HL-60 (cell line): ENCODE data around the gene NCL.

Experiments
- DNase-seq, 2 experiments: peaks; one replicate each; pipeline ENCODE4 v3.0.0-alpha.2; 2010 to 2020; ENCODE audit warnings: low read depth in 1 of 2, low spot score in 1 of 2
- H3K27ac ChIP-seq: fragments of 250-450 bp; sonication (Bioruptor Pico); replicated peaks from 2 replicates; pipeline ENCODE4 v1.5.1; 2020; ENCODE audit warnings: mild to moderate bottlenecking, moderate library complexity
- H3K27me3 ChIP-seq: fragments of 250-450 bp; sonication (Bioruptor Pico); 2 replicates; pipeline ENCODE4 v1.5.1; 2021; ENCODE audit warnings: mild to moderate bottlenecking, moderate library complexity; ENCODE audit not compliant: insufficient read depth, poor library complexity, severe bottlenecking
- H3K4me3 ChIP-seq: replicated peaks from 2 replicates; pipeline ENCODE4 v1.5.1; 2011; ENCODE audit warnings: mild to moderate bottlenecking, control low read depth, low read length; ENCODE audit not compliant: insufficient read depth
- GABPA ChIP-seq: IDR thresholded peaks from 2 replicates; pipeline ENCODE4 v1.6.1; 2012; ENCODE audit warnings: low read depth
- POLR2AphosphoS5 ChIP-seq: IDR thresholded peaks from 2 replicates; pipeline ENCODE4 v1.6.1; 2012; ENCODE audit warnings: low read depth
- SPI1 ChIP-seq: IDR thresholded peaks from 2 replicates; pipeline ENCODE4 v1.6.1; 2012; ENCODE audit warnings: low read depth, mild to moderate bottlenecking, borderline replicate concordance
- TF ChIP-seq, protein P1 (sequence below): IDR thresholded peaks from 2 replicates; pipeline ENCODE4 v1.6.1; 2012; ENCODE audit warnings: low read depth; ENCODE audit not compliant: insufficient replicate concordance
- TF ChIP-seq, protein P2 (sequence below): IDR thresholded peaks from one replicate; pipeline ENCODE4 v1.5.1; 2011; ENCODE audit warnings: low read length, control low read depth, inconsistent platforms; ENCODE audit not compliant: insufficient read depth

The NCL gene

DNA sequence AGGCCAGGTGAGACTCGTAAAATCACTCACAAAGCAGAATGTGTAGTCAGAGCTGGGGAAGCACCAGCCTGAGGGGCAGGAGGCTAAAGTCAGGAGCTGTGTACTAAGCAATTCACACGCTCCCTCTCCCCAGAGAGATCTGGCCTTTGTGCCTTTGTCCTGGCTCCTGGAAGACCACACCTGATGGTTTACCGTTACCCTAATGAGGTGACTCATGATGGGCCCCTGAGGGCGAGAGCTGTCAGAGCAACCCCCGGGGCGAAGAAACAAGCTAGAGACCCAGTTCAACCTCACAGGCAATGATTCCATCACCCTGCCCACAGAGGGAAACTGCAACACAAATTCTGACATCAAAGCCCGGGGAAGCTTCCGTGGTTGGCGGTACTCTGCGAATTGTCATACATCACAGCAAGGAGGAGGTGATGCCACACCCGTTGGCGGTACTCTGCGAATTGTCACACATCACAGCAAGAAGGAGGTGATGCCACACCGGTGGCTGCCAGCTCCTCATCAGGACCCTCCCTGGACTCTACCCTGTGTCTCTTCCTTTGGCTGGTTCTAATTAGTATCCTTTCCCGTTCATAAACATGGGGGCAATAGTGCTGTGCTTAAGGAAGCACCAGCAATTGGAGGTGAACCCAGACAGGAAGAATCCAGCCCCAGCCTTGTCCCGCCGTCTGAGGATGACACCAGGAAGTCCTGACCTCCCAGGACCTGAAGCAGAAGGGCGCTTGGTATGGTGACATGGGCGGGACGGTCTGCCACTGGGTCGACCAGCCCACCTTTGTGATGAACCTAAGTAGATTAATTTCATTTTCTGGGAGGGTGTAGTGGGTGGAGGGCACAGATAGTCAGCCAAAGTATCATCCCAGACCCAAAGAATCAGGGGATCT lies 38.2 kb downstream of the NCL start:
- no peak overlapping the region for H3K27ac ChIP-seq
- H3K27me3 ChIP-seq = no peaks in the 10 kb centered on the region
- TF ChIP-seq GABPA = no peak
- no peak for TF ChIP-seq POLR2AphosphoS5
- TF ChIP-seq, protein P1, sequence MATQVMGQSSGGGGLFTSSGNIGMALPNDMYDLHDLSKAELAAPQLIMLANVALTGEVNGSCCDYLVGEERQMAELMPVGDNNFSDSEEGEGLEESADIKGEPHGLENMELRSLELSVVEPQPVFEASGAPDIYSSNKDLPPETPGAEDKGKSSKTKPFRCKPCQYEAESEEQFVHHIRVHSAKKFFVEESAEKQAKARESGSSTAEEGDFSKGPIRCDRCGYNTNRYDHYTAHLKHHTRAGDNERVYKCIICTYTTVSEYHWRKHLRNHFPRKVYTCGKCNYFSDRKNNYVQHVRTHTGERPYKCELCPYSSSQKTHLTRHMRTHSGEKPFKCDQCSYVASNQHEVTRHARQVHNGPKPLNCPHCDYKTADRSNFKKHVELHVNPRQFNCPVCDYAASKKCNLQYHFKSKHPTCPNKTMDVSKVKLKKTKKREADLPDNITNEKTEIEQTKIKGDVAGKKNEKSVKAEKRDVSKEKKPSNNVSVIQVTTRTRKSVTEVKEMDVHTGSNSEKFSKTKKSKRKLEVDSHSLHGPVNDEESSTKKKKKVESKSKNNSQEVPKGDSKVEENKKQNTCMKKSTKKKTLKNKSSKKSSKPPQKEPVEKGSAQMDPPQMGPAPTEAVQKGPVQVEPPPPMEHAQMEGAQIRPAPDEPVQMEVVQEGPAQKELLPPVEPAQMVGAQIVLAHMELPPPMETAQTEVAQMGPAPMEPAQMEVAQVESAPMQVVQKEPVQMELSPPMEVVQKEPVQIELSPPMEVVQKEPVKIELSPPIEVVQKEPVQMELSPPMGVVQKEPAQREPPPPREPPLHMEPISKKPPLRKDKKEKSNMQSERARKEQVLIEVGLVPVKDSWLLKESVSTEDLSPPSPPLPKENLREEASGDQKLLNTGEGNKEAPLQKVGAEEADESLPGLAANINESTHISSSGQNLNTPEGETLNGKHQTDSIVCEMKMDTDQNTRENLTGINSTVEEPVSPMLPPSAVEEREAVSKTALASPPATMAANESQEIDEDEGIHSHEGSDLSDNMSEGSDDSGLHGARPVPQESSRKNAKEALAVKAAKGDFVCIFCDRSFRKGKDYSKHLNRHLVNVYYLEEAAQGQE = no peak
- TF ChIP-seq, protein P2, sequence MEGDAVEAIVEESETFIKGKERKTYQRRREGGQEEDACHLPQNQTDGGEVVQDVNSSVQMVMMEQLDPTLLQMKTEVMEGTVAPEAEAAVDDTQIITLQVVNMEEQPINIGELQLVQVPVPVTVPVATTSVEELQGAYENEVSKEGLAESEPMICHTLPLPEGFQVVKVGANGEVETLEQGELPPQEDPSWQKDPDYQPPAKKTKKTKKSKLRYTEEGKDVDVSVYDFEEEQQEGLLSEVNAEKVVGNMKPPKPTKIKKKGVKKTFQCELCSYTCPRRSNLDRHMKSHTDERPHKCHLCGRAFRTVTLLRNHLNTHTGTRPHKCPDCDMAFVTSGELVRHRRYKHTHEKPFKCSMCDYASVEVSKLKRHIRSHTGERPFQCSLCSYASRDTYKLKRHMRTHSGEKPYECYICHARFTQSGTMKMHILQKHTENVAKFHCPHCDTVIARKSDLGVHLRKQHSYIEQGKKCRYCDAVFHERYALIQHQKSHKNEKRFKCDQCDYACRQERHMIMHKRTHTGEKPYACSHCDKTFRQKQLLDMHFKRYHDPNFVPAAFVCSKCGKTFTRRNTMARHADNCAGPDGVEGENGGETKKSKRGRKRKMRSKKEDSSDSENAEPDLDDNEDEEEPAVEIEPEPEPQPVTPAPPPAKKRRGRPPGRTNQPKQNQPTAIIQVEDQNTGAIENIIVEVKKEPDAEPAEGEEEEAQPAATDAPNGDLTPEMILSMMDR = no peak
- no peak for TF ChIP-seq SPI1
- DNase-seq = no peak
- no peak overlapping the region for H3K4me3 ChIP-seq

DNA sequence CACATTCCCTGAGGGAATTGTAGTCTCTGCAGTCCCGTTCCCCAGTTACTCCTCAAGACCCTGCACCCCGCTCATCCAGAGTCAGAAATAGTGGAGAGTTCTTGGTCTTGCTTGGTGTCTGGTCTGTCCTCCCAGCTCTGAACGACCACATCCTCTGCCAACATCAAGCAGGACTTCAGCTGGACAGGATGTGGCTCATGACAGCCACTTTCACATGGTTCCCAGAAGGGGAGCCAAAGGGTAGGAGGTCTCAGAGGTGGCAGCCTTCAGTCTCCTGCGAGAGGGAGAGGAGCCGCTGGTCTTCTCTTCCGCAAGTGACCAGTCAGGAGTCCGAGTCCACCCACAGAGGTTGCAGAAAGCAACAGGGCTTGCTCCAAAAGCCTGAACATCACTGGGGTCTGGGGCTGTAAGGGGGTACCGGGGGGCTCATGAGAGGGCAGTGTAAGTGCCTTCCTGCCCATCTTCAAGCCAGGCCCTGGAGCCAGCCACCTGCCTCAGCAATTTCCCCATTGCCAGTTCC lies 38.9 kb downstream of the NCL start:
- Histone ChIP-seq H3K27me3 (no peaks in the 10 kb centered on the region), H3K4me3 (no peak overlapping the region), H3K27ac (no peak overlapping the region)
- no peak for DNase-seq
- TF ChIP-seq, protein P1 = no peak
- TF ChIP-seq POLR2AphosphoS5 (no peak), SPI1 (no peak), GABPA (no peak)
- TF ChIP-seq, protein P2 = no peak

DNA sequence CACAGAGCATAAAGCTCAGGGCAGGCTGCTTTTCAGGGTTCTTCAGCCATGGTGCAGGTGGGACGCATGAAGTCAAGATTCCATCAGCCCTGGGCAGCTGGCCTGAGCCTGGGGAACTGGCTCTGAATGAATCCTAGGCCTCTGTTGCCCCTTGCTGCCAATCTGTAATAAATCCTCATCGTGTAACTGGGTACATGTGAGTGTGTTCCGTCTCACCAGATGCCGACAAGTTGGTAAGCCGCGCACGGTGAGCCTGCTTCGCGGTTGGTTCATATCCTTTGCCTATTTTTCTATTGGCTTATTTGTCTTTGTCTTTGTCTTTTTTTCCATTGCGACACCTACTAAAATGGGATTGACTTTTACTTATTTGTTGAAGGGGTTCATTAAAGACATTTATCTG lies 41.1 kb downstream of the NCL start:
- Histone ChIP-seq H3K27ac (no peak overlapping the region), H3K27me3 (no peaks in the 10 kb centered on the region), H3K4me3 (no peak overlapping the region)
- DNase-seq = no peak
- TF ChIP-seq, protein P1 = no peak
- TF ChIP-seq POLR2AphosphoS5 = no peak
- no peak for TF ChIP-seq GABPA
- TF ChIP-seq SPI1 = no peak
- TF ChIP-seq, protein P2 = no peak
